Choroid plexus epithelial cell (primary cell): ENCODE data around the gene DIP2C.

Experiments
- DNase-seq: peaks from one replicate; pipeline ENCODE4 v3.0.0-alpha.2; 2010; ENCODE audit warnings: low read depth
- H3K4me3 ChIP-seq: 2 replicates; pipeline ENCODE4 v1.5.1; 2011; ENCODE audit warnings: low read depth, mild to moderate bottlenecking, control low read depth, low read length, moderate library complexity
- TF ChIP-seq, protein P1 (sequence below): conservative IDR thresholded peaks from 2 replicates; pipeline ENCODE4 v1.5.1; 2011; ENCODE audit warnings: low read depth, mild to moderate bottlenecking, control low read depth, inconsistent platforms, low read length, moderate library complexity

DIP2C gene

DNA sequence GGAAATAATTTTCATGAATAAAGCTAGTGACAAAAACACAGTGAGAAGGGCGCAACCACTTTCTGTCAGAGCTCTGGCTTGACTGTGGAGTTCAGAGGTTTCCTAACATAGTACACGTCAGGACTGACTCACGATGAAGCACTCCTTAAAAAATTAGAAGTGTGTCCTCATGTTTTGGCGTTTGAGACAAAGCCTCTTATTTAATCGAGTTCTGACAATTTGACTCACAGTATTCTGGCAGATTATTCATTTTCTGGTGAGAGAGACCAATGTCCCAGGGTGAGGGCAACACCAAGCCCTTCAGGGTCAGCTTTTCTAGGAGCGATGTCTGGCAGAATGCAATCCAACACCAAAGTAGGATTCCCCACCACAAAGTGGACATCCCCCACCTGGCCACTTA is 108.7 kb downstream of the DIP2C start:
- H3K4me3 ChIP-seq, result no peak overlapping the region
- DNase-seq, result peak; percentile 85
- TF ChIP-seq, protein P1, sequence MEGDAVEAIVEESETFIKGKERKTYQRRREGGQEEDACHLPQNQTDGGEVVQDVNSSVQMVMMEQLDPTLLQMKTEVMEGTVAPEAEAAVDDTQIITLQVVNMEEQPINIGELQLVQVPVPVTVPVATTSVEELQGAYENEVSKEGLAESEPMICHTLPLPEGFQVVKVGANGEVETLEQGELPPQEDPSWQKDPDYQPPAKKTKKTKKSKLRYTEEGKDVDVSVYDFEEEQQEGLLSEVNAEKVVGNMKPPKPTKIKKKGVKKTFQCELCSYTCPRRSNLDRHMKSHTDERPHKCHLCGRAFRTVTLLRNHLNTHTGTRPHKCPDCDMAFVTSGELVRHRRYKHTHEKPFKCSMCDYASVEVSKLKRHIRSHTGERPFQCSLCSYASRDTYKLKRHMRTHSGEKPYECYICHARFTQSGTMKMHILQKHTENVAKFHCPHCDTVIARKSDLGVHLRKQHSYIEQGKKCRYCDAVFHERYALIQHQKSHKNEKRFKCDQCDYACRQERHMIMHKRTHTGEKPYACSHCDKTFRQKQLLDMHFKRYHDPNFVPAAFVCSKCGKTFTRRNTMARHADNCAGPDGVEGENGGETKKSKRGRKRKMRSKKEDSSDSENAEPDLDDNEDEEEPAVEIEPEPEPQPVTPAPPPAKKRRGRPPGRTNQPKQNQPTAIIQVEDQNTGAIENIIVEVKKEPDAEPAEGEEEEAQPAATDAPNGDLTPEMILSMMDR, result no peak

DNA sequence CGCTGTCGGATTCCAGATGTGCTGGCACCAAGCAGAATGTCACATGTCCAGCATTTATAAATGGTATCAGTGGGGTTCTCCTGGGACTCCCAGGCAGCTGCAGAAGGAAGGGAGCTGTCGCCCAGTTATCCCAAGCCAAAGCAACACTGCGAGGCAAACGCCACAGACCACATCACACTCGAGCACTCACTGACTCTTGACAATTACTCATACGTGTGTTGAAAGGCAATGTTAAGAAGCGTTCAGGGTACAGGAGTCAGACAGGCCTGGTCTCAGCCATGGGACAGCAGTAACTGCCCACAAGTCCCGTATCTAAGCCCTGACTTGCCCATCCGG is 113.4 kb downstream of the DIP2C start:
- peak; percentile 50 for DNase-seq
- TF ChIP-seq, protein P1, result no peak
- H3K4me3 ChIP-seq, result no peak overlapping the region

DNA sequence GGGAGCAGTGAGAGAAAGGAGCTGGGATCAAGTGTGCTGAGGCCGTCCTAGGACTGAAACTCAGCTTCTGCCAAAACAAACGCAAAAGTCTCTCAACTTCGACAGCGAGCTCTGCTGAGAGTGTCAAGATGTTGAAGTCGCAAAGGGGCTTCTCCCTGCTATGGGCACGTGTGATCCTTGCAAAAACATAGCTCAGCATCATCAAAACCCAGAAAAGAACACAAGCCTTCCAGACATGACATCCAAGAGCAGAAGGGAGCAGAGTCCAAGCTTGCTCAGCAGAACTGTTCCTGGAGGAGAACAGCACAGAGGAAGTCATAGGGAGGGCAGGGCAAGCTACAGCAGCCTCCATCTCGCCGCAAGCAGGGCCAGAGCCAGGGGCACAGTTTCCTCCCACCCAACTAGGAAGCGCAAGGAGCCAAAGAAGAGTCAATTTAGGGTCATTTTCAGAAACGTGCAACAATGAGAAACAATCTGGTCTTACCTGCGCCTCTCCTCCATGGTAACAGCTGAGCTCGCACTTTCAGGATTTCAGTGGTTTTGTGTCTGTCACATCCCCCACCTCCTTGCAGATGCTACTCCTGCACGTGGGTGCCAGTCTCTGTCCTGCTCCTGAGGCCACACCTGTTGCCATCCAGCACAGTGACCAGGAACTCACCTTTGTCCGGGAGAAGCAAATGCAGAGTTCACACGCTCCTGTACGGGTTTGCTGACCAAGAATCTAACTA is 113.9 kb downstream of the DIP2C start:
- no peak overlapping the region for H3K4me3 ChIP-seq
- TF ChIP-seq, protein P1, result no peak
- DNase-seq, result peak; percentile 43

DNA sequence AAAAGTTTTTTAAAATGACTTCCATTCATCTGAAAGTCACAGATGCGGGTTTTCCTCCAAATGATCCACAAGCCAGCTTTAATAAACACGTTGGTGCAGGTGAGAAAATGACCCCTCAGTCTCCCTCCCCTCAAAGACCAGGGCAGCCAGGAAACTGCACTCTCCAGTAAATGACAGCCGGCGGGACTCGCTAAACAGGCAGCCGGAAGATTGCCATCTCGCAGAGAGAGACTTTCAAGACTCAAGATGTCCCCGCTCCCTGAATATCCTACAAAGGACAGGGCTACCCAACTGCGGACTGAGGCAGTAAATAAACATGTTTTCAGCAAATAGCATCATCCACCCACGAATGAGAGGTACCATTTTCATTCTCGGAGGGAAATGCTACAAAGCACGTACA is 116.8 kb downstream of the DIP2C start:
- no peak for DNase-seq
- no peak overlapping the region for H3K4me3 ChIP-seq
- TF ChIP-seq, protein P1, result no peak

DNA sequence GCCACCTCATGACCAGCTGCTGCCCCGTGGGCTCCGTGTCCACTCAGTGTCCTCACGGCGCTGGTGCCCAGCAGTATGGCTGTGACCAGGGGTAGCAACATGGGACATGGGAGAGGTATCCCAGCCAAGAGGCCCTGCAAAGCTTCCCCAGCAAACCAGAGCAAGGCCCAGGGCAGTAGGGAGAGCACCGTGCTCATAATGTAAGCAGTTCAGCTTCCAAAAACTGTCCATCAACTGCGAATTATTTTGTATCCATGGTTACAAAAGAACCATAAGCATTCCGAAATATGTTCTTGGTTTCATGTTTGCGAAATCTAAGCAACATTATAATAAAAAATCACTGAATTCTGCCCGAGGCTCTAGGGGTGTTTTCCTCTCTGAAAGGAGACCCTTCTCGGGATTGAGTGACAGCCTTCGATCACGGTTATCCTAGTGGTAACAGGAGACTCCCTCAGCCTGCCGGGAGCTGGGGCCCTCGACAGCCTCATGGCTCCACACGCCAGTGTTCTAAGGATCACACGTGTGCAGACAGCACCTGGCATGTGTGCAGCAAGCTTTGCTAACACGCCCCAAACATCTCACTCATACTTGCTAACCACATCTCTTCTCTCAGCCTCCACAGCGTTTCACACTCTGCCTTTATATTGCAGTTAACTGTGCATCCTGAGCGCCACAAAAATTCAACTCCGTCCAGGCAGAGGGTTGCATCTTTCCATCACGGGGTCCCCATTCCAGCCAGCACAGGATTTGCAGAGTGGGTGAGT is 117.6 kb downstream of the DIP2C start:
- peak; percentile 26 for DNase-seq
- TF ChIP-seq, protein P1, result no peak
- H3K4me3 ChIP-seq, result no peak overlapping the region

DNA sequence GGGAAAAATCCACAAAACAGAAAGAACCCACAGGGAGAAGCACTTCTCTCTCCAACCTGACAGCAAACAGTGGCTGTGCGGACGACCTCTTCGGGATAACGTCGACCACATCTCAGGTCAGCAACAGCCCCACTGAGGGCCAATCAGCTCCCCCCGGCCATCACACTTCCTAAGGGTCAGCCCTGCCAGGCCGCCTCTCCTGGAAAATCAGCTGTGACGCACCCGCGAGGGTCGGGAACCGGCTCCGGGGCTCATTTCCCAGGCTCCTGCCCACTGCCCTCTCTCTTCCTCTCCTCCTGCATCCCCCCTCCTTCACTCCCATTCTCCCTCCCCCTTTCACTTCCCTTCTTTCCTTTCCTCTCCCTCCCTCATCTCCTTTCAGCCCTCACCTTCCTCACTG is 118.3 kb downstream of the DIP2C start:
- no peak overlapping the region for H3K4me3 ChIP-seq
- TF ChIP-seq, protein P1, result no peak
- DNase-seq, result no peak
